Activated naive CD4-positive, alpha-beta T cell treated with anti-CD3 and anti-CD28 coated beads, Interleukin-2, amount 50 U/mL, for 72 hours (primary cell): ENCODE data around the gene FGF22. TPM values are rescaled to one million over a fixed set of nuclear protein-coding genes. Genes with fewer than 3 reads are reported as not detected.
A peak's percentile ranks its signal among the peaks of the same experiment; 100 is the strongest.
"Not testable (repeated sequence)": the region's sequence is repeated elsewhere in the genome, so short reads cannot be mapped to it uniquely, and the experiment has no call there.

Source experiments
- ATAC-seq, 2 donors: fragments of 150-1000 bp; cut with Tn5 transposase; 2 replicates each; pipeline ENCODE4 v1.10.0; 2021; ENCODE audit warnings: mild to moderate bottlenecking in 2 of 2, moderate library complexity in 2 of 2
- DNase-seq, 2 donors: peaks; one replicate each; pipeline ENCODE4 v3.0.0; 2021 to 2022; ENCODE audit warnings: low spot score in 2 of 2
- H3K27ac Mint-ChIP-seq, 2 donors: one replicate each; pipeline ENCODE4 v1.8.0; 2022; ENCODE audit warnings: mild to moderate bottlenecking in 2 of 2, mixed read lengths in 2 of 2
- H3K36me3 Mint-ChIP-seq, 2 donors: one replicate each; pipeline ENCODE4 v1.8.0; 2022; ENCODE audit warnings: mixed read lengths in 2 of 2
- H3K9me3 Mint-ChIP-seq, 2 donors: one replicate each; pipeline ENCODE4 v1.8.0; 2022; ENCODE audit warnings: mixed read lengths in 2 of 2
- total RNA-seq, 2 donors: library from RNA; stranded (reverse); gene quantifications; one replicate each; pipeline ENCODE4 v1.2.3, GENCODE V29; 2022

Gene FGF22
- total RNA-seq, 2 donors from 2014 or later, result not detected

DNA sequence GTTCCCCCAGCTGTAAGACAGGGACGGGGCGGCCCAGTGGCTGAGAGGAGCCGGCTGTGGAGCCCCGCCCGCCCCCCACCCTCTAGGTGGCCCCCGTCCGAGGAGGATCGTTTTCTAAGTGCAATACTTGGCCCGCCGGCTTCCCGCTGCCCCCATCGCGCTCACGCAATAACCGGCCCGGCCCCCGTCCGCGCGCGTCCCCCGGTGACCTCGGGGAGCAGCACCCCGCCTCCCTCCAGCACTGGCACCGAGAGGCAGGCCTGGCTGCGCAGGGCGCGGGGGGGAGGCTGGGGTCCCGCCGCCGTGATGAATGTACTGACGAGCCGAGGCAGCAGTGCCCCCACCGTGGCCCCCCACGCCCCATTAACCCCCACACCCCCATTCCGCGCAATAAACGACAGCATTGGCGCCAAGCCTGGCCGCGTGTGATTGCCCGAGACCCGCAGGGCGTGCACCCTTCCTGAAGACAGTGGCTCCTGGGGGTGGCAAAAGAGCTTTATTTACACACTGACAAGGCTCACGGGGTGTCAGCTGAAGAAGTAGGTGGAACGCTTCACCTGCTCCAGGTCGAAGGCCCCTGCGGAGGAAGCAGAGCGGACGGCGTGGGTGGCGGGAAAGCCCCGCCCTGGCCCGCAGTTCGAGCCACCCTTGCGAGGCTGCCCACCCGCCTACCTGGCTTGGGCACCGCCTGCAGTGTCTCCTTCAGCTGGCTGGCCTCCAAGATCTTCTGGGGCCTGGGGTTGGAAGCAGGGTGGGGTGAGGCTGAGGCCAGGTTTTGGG is 22.7 kb upstream of the FGF22 start:
- H3K36me3 Mint-ChIP-seq, result peaks cover 6 to 8% of the 10 kb centered on the region in 2 donors
- H3K9me3 Mint-ChIP-seq, result no peaks in the 10 kb centered on the region
- H3K27ac Mint-ChIP-seq, result no peak overlapping the region
- DNase-seq (no peak), ATAC-seq (no peak)

DNA sequence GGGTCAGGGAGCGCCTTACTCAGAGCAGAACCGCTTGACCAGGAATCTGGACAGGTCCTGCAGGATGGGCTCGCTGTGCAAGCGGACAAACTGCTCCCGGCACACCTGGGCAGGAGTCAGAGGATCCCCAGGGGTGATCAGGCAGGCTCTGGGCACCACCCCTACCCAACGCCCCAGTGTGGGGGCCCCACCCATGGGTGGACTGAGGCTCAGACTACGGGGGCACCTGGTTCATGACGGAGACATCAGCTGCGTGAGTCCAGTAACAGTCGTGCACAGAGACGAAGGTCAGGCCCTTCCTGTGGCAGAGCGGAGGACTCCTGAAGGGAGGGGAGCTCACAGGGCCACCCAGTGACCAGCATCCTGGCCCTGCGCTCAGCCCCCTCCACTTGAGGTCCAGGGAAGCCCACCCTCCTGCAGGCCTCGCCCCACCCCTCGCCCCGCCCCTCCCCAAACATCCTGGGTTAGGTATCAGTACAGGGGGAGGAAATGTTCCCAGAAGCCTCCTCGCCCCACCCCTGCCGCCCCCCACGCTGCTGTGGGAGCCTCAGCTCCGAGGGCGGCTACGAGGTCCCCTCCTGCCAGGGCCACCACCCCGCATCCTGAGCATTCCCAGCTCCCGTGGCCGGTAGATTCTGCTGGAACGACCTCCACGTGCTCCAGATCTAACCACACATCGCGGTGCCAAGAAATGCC is 22.0 kb upstream of the FGF22 start:
- peaks cover 6 to 8% of the 10 kb centered on the region in 2 donors for H3K36me3 Mint-ChIP-seq
- no peaks in the 10 kb centered on the region for H3K9me3 Mint-ChIP-seq
- DNase-seq, result no peak
- no peak for ATAC-seq
- H3K27ac Mint-ChIP-seq, result no peak overlapping the region

DNA sequence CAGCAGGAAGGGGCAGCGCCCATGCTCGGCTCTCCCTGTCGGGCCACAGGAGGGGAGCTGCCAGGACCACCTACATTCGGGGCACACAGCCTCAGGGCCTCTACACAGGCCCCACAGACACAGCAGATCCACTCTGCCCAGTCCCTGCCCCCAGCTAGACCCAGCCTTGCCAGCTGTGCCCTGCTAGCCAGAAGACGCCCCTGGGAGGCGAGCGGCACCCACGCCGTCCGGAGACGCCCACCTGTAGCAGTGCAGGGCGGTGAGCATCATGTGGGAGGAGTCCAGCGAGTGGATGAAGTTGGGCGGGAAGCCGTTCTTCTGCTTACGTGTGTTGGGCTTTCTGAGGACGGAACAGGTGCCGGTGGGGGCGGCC is 21.4 kb upstream of the FGF22 start:
- ATAC-seq (no peak), DNase-seq (no peak)
- H3K36me3 Mint-ChIP-seq, result peaks cover 6 to 8% of the 10 kb centered on the region in 2 donors
- no peaks in the 10 kb centered on the region for H3K9me3 Mint-ChIP-seq
- H3K27ac Mint-ChIP-seq, result no peak overlapping the region

DNA sequence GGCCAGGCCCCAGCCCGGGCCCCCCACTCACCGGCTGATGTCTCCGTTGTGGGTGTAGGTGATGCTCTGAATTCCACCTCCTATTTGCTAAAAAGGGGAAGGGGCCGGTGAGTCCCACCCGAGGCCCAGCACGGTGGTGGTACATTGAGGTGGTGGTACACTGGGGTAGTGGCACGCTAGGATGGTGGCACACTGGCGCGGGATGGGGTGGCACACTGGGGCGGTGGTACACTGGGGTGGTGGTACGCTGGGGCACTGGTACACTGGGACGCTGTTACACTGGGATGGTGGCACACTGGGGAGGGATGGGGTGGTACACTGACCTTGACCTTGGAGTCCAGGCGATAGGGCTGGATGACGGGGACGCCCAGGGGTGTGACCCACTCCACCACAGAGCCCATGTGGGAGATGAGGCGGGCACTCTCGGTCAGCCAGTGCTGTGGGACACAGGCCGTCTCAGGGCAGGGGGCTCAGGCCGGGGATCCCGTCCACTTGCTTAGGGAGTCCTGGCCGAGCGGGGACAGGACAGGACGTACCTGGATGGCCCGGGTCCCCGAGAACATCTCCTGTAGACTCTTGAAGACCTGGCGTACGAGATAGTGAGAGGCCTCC is 20.9 kb upstream of the FGF22 start:
- DNase-seq, result no peak
- Mint-ChIP-seq H3K36me3 (peaks cover 6 to 8% of the 10 kb centered on the region in 2 donors), H3K9me3 (no peaks in the 10 kb centered on the region), H3K27ac (no peak overlapping the region)
- ATAC-seq, result no peak

DNA sequence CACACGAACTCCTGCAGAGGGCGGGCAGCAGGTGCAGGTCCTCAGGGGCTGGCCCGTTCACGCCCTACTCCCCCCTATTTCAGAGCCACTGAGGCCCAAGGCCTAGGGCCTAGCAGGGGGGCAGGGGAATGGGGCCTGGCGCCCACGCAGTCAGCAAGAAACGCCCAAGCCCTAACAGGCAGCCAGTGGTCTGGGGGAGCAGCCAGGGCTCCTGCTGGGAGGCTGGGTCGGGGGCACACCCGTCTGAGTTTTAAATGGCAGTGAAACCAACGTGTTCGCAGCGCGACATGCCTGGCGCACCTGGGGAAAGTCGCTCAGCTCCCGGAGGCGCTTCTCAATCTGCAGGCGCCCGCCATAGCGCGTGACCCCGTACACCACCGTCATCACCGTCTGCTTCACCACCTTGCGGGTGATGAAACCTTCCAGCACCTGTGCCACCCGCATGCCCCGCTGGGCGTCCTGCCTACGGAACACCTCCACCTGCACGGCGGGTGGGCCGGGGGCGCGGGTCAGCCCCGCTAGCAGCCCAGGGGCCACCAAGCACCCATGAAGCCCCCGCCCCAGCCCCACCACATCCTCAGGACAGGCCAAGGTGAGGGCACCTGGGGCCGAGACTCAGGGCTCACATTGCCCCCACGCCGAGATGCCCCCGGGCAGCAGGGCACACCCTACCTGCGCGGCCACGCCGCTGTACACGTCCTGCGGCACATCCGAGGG is 20.2 kb upstream of the FGF22 start:
- no peak for ATAC-seq
- H3K9me3 Mint-ChIP-seq, result no peaks in the 10 kb centered on the region
- peaks cover 3 to 8% of the 10 kb centered on the region in 2 donors for H3K36me3 Mint-ChIP-seq
- DNase-seq, result no peak
- H3K27ac Mint-ChIP-seq, result no peak overlapping the region

- Mint-ChIP-seq H3K36me3 (peaks cover 0 to 9% of the 10 kb centered on the region in 2 donors), H3K9me3 (no peaks in the 10 kb centered on the region), H3K27ac (no peak overlapping the region)
- ATAC-seq, result no peak
- DNase-seq, result no peak
Observed at GRCh38 chr19:620166-620862, 19.4 kb upstream of the FGF22 start.

DNA sequence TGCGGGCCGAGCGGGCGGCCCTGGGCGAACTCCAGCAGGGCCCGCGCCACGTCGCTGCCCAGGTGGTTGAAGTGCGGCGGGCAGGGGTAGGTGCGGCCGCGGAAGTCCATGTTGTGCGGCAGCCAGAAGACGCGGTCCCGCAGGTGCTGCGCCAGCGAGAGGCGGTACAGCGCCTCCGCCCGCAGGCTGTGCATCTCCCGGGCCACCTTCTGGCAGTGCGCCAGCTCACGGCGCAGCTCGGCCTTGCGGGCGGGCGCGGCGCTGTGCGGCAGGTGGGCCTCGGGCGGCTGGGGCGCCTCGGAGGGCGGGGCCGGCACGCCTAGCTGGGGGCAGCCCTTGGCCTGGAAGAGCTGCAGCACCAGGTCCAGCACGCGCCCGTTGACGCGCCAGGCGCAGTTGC is 18.5 kb upstream of the FGF22 start:
- not testable (repeated sequence) for ATAC-seq, H3K36me3 Mint-ChIP-seq, H3K9me3 Mint-ChIP-seq, H3K27ac Mint-ChIP-seq, DNase-seq

DNA sequence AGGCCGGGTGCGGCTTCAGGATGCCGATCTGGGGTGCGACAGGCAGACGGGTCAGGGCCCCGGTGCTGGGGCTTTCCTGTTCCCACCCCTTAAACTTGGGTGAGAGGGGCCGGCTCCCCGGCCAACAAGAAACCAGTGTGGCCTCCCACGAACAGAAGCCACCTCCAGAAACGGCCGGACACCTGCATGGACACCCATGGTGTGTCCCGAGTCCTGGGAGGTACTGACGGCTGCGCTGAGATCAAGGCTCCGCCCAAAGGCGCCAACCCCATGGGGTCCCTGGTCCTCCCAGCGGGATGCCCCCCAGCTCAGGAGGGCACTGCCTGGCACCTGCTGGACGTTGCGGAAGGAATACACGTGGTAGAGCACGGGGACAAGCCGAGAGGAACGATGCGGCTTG is 17.9 kb upstream of the FGF22 start:
- ATAC-seq (no peak), DNase-seq (no peak)
- H3K9me3 Mint-ChIP-seq, result no peaks in the 10 kb centered on the region
- H3K27ac Mint-ChIP-seq, result no peak overlapping the region
- H3K36me3 Mint-ChIP-seq, result peaks cover 0 to 9% of the 10 kb centered on the region in 2 donors

DNA sequence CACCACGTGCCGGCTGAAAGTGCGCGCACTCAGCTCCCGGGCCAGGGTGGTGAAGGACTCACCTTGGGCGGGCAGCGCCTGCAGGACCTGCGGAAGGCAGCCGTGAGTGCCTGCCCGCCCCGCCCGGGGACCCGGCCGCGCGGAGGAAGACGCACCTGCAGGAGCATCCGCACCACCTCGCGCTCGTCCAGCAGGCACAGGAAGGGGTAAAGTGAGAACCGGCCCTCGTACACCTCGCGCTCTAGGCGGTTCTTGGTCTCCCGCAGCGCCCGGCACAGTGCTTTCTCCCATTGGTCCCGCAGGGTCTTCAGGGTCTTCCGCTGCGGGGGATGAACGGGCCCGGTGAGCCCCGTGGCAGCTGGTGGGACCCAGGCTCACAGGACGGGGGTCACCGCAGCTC is 17.0 kb upstream of the FGF22 start:
- DNase-seq (no peak), ATAC-seq (no peak)
- no peaks in the 10 kb centered on the region for H3K9me3 Mint-ChIP-seq
- peaks cover 0 to 9% of the 10 kb centered on the region in 2 donors for H3K36me3 Mint-ChIP-seq
- H3K27ac Mint-ChIP-seq, result no peak overlapping the region

DNA sequence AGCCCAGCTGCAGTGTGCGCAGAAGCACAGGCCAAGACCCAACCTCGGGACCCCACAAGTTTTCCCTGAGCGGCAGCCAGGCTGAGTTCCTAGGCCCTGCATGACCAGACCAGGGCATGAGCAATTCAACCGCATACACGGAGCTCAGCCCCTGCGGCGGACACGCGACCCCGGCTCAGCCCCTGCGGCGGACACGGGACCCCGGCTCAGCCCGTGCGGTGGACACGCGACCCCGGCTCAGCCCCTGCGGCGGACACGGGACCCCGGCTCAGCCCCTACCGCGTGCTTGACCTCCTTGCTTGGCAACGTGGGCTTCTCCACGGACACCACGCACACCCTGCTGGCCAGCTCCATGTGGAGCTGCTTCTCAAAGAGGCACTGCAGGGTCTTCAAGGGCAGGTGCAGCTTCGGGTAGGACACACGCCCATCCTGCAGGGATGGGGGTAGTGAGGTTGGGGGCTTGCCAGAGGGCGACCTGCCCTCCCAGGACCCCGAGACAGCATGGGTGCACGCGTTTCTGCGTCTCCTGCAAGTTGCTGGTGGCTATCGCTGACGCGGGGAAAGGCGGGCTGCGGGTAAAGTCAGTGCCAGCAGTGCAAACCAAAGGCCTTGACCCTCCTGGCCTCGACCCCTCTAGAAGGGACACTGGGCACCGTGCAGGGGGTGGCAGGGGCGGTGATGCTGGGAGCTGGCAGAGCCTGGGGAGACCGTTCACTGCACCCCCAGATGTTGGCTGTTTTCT is 16.3 kb upstream of the FGF22 start:
- H3K9me3 Mint-ChIP-seq, result no peaks in the 10 kb centered on the region
- H3K36me3 Mint-ChIP-seq, result peaks cover 0 to 9% of the 10 kb centered on the region in 2 donors

GRCh38 chr19:623974-624373 is 15.7 kb upstream of the FGF22 start:
- ATAC-seq, result no peak
- H3K27ac Mint-ChIP-seq, result no peak overlapping the region

More for the DNA sequence above, 16.3 kb upstream of the FGF22 start:
- no peak overlapping the region for H3K27ac Mint-ChIP-seq
- no peak for DNase-seq
- ATAC-seq, result no peak

GRCh38 chr19:624433-625109 is 15.1 kb upstream of the FGF22 start:
- no peak for DNase-seq
- Mint-ChIP-seq H3K9me3 (no peaks in the 10 kb centered on the region), H3K27ac (no peak overlapping the region), H3K36me3 (peaks cover 8 to 10% of the 10 kb centered on the region in 2 donors)
- no peak for ATAC-seq

More at GRCh38 chr19:623974-624373, 15.7 kb upstream of the FGF22 start:
- Mint-ChIP-seq H3K9me3 (no peaks in the 10 kb centered on the region), H3K36me3 (peaks cover 5 to 9% of the 10 kb centered on the region in 2 donors)
- DNase-seq, result no peak

GRCh38 chr19:625257-625656 is 14.4 kb upstream of the FGF22 start:
- DNase-seq, result no peak
- Mint-ChIP-seq H3K27ac (no peak overlapping the region), H3K9me3 (no peaks in the 10 kb centered on the region), H3K36me3 (peaks cover 8 to 10% of the 10 kb centered on the region in 2 donors)
- ATAC-seq, result no peak

- not testable (repeated sequence) for ATAC-seq, DNase-seq, H3K36me3 Mint-ChIP-seq, H3K27ac Mint-ChIP-seq, H3K9me3 Mint-ChIP-seq
Observed at GRCh38 chr19:626566-626965, 13.1 kb upstream of the FGF22 start.

- no peak overlapping the region for H3K27ac Mint-ChIP-seq
- DNase-seq (peak in 1 of 2 donors; percentile 40), ATAC-seq (no peak)
- H3K9me3 Mint-ChIP-seq, result no peaks in the 10 kb centered on the region
- peaks cover 8 to 17% of the 10 kb centered on the region in 2 donors for H3K36me3 Mint-ChIP-seq
Observed at GRCh38 chr19:628168-628567, 11.5 kb upstream of the FGF22 start.
